Liver (tissue), 9 donors: Measurements from ENCODE around the gene DLGAP4. TPM values are rescaled to one million over a fixed set of nuclear protein-coding genes. Genes with fewer than 3 reads are reported as not detected.

Source experiments
- DNase-seq: peaks from one replicate; pipeline ENCODE4 v3.0.0-alpha.2; 2017; ENCODE audit warnings: low spot score
- H3K27ac ChIP-seq, 2 donors: one replicate each; pipeline ENCODE4 v1.7.0; 2013; ENCODE audit warnings: inconsistent platforms in 2 of 2, low read length in 2 of 2, control low read depth in 1 of 2, low read depth in 1 of 2, mild to moderate bottlenecking in 1 of 2
- H3K27me3 ChIP-seq, 4 donors: one replicate each; pipeline versions ENCODE4 v1.6.1 to v1.7.0; 2013; ENCODE audit warnings: low read length in 3 of 4, inconsistent platforms in 1 of 4, mild to moderate bottlenecking in 1 of 4, moderate library complexity in 1 of 4; ENCODE audit not compliant: control insufficient read depth in 4 of 4, insufficient read depth in 4 of 4
- H3K36me3 ChIP-seq, 4 donors: one replicate each; pipeline versions ENCODE4 v1.6.1 to v1.7.0; 2013; ENCODE audit warnings: low read length in 3 of 4, mild to moderate bottlenecking in 3 of 4, low read depth in 1 of 4, moderate library complexity in 1 of 4; ENCODE audit not compliant: control insufficient read depth in 4 of 4, insufficient read depth in 3 of 4
- H3K4me1 ChIP-seq, 4 donors: one replicate each; pipeline versions ENCODE4 v1.6.1 to v1.7.0; 2013; ENCODE audit warnings: low read length in 3 of 4, mild to moderate bottlenecking in 3 of 4, moderate library complexity in 1 of 4; ENCODE audit not compliant: control insufficient read depth in 4 of 4, insufficient read depth in 4 of 4
- H3K4me3 ChIP-seq, 3 donors: one replicate each; pipeline versions ENCODE4 v1.6.1 to v1.7.0; 2013; ENCODE audit warnings: low read length in 3 of 3, control low read depth in 1 of 3, low read depth in 1 of 3, mild to moderate bottlenecking in 1 of 3
- H3K9ac ChIP-seq, 2 donors: one replicate each; pipeline ENCODE4 v1.7.0; 2013; ENCODE audit warnings: low read length in 2 of 2, mild to moderate bottlenecking in 2 of 2, moderate library complexity in 2 of 2, control low read depth in 1 of 2, low read depth in 1 of 2
- H3K9me3 ChIP-seq, 4 donors: one replicate each; pipeline versions ENCODE4 v1.6.1 to v1.7.0; 2013; ENCODE audit warnings: low read length in 3 of 4; ENCODE audit not compliant: control insufficient read depth in 4 of 4
- EGR1 ChIP-seq, 2 donors: IDR thresholded peaks; 2 replicates each; pipeline ENCODE4 v1.6.1; 2016 to 2018; ENCODE audit warnings: antibody characterized with exemption in 2 of 2, low read depth in 2 of 2
- FOXA1 ChIP-seq: IDR thresholded peaks from 2 replicates; pipeline ENCODE4 v1.6.1; 2016; ENCODE audit warnings: antibody characterized with exemption
- FOXA2 ChIP-seq: IDR thresholded peaks from 2 replicates; pipeline ENCODE4 v1.6.1; 2016; ENCODE audit warnings: antibody characterized with exemption
- GABPA ChIP-seq, 2 donors: IDR thresholded peaks in 1 of 2; conservative IDR thresholded peaks in 1 of 2; 2 replicates each; pipeline ENCODE4 v1.6.1; 2016; ENCODE audit warnings: antibody characterized with exemption in 2 of 2, mild to moderate bottlenecking in 1 of 2, moderate library complexity in 1 of 2
- HNF4A ChIP-seq, 2 donors: conservative IDR thresholded peaks; 2 replicates each; pipeline ENCODE4 v1.6.1; 2016; ENCODE audit warnings: antibody characterized with exemption in 2 of 2, mild to moderate bottlenecking in 2 of 2
- HNF4G ChIP-seq: IDR thresholded peaks from 2 replicates; pipeline ENCODE4 v1.6.1; 2016; ENCODE audit warnings: antibody characterized with exemption
- NR2F2 ChIP-seq: IDR thresholded peaks from 2 replicates; pipeline ENCODE4 v1.6.1; 2016; ENCODE audit warnings: antibody characterized with exemption
- RAD21 ChIP-seq, 2 donors: IDR thresholded peaks; 2 replicates each; pipeline ENCODE4 v1.6.1; 2016; ENCODE audit warnings: antibody characterized with exemption in 2 of 2, mild to moderate bottlenecking in 2 of 2
- SP1 ChIP-seq: IDR thresholded peaks from 2 replicates; pipeline ENCODE4 v1.6.1; 2018; ENCODE audit warnings: antibody characterized with exemption, mild to moderate bottlenecking
- TAF1 ChIP-seq: conservative IDR thresholded peaks from 2 replicates; pipeline ENCODE4 v1.6.1; 2016; ENCODE audit warnings: antibody characterized with exemption, mild to moderate bottlenecking
- YY1 ChIP-seq: IDR thresholded peaks from 2 replicates; pipeline ENCODE4 v1.6.1; 2016; ENCODE audit warnings: antibody characterized with exemption, mild to moderate bottlenecking
- WGBS: extraction: QIAGEN DNeasy Blood & Tissue Kit; methylation state at CpG from one replicate; pipeline ENCODE4 v1.1.7; 2013; 5-methylcytosine and 5-hydroxymethylcytosine counted together
- polyA plus RNA-seq, 2 donors: library from polyadenylated mRNA; stranded (reverse) in 1 of 2; unstranded in 1 of 2; fragments of 200-250 nt in 1 of 2; fragments of >200 nt in 1 of 2; fragmentation: Nextera tagmentation in 1 of 2; extraction: Ambion mirVana in 1 of 2; gene quantifications; one replicate each; pipeline versions ENCODE4 v1.2.1 to v1.2.3, GENCODE V29; 2013 to 2015
- total RNA-seq, 2 donors: library from RNA; depleted of rRNA; stranded (reverse); fragments of >200 nt; gene quantifications; one replicate each; pipeline ENCODE4 v1.2.3, GENCODE V29; 2014
- TF ChIP-seq, protein P1 (sequence below): IDR thresholded peaks from 2 replicates; pipeline ENCODE4 v1.6.1; 2016; ENCODE audit warnings: antibody characterized with exemption
- TF ChIP-seq, protein P2 (sequence below): IDR thresholded peaks from 2 replicates; pipeline ENCODE4 v1.6.1; 2016; ENCODE audit warnings: antibody characterized with exemption
- TF ChIP-seq, protein P3 (sequence below): IDR thresholded peaks from 2 replicates; pipeline ENCODE4 v1.6.1; 2016; ENCODE audit warnings: antibody characterized with exemption, mild to moderate bottlenecking
- TF ChIP-seq, protein P4 (sequence below): IDR thresholded peaks from 2 replicates; pipeline ENCODE4 v1.6.1; 2016; ENCODE audit warnings: antibody characterized with exemption
- TF ChIP-seq, protein P5 (sequence below): fragments of 150-350 bp; IDR thresholded peaks from 2 replicates; pipeline ENCODE4 v1.5.1; 2017; ENCODE audit warnings: improper control_type of control experiment, low read depth, low read length; ENCODE audit not compliant: missing input control
- donor health status: healthy.
- donor health status: healthy.
- donor health status: healthy.
- donor health status: healthy.
- donor health status: healthy.

DLGAP4 gene
- total and polyA plus RNA-seq, 4 donors: 2.9 to 18.7 (median 11.2) TPM

DNA sequence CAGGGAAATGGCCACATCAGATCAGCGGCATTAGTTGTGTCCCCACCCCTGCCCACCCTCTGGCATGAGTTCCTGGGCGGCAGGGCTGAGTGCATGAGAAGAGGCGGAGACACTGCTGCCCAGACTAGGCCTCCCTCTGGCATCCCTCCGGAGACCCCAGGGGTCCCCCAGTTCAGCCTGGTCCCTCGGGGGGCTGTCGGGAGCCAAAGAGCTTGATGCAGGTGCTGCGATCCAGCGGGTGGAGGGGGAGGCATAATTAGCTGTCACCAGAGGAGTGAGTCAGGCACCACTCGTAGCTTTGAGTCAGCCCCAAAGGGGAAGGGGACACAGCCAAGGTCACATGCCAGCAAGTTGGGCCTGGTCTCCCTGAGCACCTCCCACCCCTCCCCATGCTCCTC is 34.5 kb downstream of the DLGAP4 start:
- H3K4me3 ChIP-seq: no peak overlapping the region
- no peak for DNase-seq
- H3K27me3 ChIP-seq: peaks cover 0 to 3% (median under 1%) of the 10 kb centered on the region in 4 donors
- no peak overlapping the region for H3K27ac ChIP-seq
- 61% methylated on average over 9 of the region's 9 CpGs for WGBS
- no peaks in the 10 kb centered on the region for H3K4me1 ChIP-seq
- no peaks in the 10 kb centered on the region for H3K36me3 ChIP-seq
- TF ChIP-seq FOXA2 (no peak), GABPA (IDR thresholded peaks at IDR 0.05 in 1 of 2, conservative IDR thresholded peaks at IDR 0.05 in 1 of 2) (no peak), FOXA1 (no peak)
- H3K9me3 ChIP-seq: no peaks in the 10 kb centered on the region
- no peak overlapping the region for H3K9ac ChIP-seq

DNA sequence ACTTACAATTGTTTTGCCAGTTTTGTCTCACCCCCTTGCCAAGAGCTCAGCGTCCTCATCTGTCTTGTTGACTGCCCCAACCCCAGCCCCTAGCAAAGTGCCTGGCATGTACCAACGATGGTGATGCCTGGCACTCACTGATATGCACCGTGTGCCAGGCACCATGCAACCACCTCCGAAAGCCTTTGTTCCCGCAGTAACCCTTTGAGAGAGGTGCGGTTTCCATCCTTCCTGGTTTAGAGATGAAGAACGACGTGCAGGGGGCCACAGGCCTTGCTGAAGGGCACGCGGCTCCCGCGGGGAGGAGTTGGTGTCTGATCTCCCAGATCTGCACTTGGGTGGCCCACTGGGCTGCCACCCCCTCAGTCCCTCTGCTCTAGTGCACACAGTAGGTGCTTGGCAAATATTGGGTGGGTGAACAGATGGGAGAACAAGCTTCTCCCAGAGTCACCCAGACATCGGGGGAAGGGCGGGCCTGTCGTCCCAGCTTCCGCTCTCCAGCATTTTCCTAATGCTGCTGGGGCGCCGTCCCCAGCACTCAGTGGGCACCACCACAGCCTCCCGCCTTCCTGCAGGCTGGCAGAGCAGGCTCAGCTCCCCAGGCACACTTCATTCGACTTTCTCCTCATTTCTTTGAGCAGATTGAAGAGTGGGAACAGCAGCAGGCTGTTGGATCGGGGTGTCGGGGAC is 35.3 kb downstream of the DLGAP4 start:
- H3K27me3 ChIP-seq: peaks cover 0 to 3% (median 0%) of the 10 kb centered on the region in 4 donors
- TF ChIP-seq, protein P1, sequence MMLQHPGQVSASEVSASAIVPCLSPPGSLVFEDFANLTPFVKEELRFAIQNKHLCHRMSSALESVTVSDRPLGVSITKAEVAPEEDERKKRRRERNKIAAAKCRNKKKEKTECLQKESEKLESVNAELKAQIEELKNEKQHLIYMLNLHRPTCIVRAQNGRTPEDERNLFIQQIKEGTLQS: no peak
- TF ChIP-seq FOXA2: no peak
- TF ChIP-seq HNF4A (conservative IDR thresholded peaks at IDR 0.05): no peak
- H3K9me3 ChIP-seq: no peaks in the 10 kb centered on the region
- 81% methylated on average over 22 of the region's 22 CpGs for WGBS
- H3K36me3 ChIP-seq: no peaks in the 10 kb centered on the region
- H3K4me3 ChIP-seq: no peak overlapping the region
- no peak overlapping the region for H3K27ac ChIP-seq
- H3K4me1 ChIP-seq: no peaks in the 10 kb centered on the region
- H3K9ac ChIP-seq: no peak overlapping the region
- no peak for DNase-seq

DNA sequence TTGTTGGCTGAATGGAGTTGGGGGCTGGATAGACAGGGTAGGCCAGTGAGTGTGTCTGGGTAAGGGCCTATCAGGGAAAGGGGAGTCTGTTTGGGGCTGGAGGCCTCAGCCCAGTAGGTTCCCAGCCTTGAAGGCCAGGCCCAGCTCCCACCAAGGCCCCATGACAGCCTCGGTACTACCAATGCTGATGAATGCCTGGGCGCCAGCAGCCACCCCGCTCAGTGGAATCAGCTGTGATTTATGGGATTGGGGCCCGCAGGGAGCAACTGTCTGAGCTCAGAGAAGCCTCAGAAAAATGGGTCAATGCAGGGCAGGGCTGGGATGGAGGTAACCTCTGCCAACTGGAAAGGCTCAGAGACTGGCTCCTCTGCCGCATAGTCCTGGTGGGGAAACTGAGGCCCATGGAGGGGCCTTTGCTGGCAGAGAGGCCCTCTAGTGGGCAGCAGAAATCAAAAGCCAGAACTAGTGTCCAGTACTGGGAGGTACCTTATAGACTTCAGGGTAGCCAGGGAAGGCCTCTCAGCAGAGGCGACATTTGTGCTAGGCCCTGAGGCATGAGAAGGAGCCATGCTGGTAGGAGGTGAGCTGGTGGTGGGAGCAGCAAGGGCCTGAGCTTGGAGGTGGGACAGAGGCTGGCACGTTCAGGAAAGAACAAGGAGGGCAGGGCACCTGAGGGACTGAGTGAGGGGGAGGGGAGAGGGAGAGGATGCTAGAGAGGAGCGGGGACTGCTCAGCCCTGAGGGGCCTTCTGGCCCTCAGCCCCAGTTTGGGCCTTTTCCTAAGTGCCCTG is 36.4 kb downstream of the DLGAP4 start:
- no peak overlapping the region for H3K9ac ChIP-seq
- no peaks in the 10 kb centered on the region for H3K36me3 ChIP-seq
- H3K4me3 ChIP-seq: no peak overlapping the region
- H3K9me3 ChIP-seq: no peaks in the 10 kb centered on the region
- TF ChIP-seq TAF1 (no peak), RAD21 (IDR thresholded peaks at IDR 0.05) (no peak), FOXA2 (no peak), EGR1 (IDR thresholded peaks at IDR 0.05; ENCODE audit: low read depth in 2 of 2) (no peak), HNF4G (no peak), SP1 (no peak), YY1 (no peak), FOXA1 (no peak), NR2F2 (no peak), GABPA (IDR thresholded peaks at IDR 0.05 in 1 of 2, conservative IDR thresholded peaks at IDR 0.05 in 1 of 2) (no peak), HNF4A (conservative IDR thresholded peaks at IDR 0.05) (no peak)
- TF ChIP-seq, protein P1: no peak
- TF ChIP-seq, protein P2, sequence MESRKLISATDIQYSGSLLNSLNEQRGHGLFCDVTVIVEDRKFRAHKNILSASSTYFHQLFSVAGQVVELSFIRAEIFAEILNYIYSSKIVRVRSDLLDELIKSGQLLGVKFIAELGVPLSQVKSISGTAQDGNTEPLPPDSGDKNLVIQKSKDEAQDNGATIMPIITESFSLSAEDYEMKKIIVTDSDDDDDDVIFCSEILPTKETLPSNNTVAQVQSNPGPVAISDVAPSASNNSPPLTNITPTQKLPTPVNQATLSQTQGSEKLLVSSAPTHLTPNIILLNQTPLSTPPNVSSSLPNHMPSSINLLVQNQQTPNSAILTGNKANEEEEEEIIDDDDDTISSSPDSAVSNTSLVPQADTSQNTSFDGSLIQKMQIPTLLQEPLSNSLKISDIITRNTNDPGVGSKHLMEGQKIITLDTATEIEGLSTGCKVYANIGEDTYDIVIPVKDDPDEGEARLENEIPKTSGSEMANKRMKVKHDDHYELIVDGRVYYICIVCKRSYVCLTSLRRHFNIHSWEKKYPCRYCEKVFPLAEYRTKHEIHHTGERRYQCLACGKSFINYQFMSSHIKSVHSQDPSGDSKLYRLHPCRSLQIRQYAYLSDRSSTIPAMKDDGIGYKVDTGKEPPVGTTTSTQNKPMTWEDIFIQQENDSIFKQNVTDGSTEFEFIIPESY: no peak
- TF ChIP-seq, protein P3, sequence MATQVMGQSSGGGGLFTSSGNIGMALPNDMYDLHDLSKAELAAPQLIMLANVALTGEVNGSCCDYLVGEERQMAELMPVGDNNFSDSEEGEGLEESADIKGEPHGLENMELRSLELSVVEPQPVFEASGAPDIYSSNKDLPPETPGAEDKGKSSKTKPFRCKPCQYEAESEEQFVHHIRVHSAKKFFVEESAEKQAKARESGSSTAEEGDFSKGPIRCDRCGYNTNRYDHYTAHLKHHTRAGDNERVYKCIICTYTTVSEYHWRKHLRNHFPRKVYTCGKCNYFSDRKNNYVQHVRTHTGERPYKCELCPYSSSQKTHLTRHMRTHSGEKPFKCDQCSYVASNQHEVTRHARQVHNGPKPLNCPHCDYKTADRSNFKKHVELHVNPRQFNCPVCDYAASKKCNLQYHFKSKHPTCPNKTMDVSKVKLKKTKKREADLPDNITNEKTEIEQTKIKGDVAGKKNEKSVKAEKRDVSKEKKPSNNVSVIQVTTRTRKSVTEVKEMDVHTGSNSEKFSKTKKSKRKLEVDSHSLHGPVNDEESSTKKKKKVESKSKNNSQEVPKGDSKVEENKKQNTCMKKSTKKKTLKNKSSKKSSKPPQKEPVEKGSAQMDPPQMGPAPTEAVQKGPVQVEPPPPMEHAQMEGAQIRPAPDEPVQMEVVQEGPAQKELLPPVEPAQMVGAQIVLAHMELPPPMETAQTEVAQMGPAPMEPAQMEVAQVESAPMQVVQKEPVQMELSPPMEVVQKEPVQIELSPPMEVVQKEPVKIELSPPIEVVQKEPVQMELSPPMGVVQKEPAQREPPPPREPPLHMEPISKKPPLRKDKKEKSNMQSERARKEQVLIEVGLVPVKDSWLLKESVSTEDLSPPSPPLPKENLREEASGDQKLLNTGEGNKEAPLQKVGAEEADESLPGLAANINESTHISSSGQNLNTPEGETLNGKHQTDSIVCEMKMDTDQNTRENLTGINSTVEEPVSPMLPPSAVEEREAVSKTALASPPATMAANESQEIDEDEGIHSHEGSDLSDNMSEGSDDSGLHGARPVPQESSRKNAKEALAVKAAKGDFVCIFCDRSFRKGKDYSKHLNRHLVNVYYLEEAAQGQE: no peak
- TF ChIP-seq, protein P4, sequence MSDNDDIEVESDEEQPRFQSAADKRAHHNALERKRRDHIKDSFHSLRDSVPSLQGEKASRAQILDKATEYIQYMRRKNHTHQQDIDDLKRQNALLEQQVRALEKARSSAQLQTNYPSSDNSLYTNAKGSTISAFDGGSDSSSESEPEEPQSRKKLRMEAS: no peak
- TF ChIP-seq, protein P5, sequence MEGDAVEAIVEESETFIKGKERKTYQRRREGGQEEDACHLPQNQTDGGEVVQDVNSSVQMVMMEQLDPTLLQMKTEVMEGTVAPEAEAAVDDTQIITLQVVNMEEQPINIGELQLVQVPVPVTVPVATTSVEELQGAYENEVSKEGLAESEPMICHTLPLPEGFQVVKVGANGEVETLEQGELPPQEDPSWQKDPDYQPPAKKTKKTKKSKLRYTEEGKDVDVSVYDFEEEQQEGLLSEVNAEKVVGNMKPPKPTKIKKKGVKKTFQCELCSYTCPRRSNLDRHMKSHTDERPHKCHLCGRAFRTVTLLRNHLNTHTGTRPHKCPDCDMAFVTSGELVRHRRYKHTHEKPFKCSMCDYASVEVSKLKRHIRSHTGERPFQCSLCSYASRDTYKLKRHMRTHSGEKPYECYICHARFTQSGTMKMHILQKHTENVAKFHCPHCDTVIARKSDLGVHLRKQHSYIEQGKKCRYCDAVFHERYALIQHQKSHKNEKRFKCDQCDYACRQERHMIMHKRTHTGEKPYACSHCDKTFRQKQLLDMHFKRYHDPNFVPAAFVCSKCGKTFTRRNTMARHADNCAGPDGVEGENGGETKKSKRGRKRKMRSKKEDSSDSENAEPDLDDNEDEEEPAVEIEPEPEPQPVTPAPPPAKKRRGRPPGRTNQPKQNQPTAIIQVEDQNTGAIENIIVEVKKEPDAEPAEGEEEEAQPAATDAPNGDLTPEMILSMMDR: no peak
- H3K4me1 ChIP-seq: no peaks in the 10 kb centered on the region
- WGBS: 83% methylated on average over 8 of the region's 8 CpGs
- no peak for DNase-seq
- H3K27me3 ChIP-seq: peaks cover 0 to 3% (median 0%) of the 10 kb centered on the region in 4 donors
- H3K27ac ChIP-seq: no peak overlapping the region
